AG08396 (cell line): ENCODE data around the gene CDH13.

Experiments used
- DNase-seq: peaks from one replicate; pipeline ENCODE4 v3.0.0; 2012; ENCODE audit warnings: low spot score, mixed read lengths

CDH13 gene

DNA sequence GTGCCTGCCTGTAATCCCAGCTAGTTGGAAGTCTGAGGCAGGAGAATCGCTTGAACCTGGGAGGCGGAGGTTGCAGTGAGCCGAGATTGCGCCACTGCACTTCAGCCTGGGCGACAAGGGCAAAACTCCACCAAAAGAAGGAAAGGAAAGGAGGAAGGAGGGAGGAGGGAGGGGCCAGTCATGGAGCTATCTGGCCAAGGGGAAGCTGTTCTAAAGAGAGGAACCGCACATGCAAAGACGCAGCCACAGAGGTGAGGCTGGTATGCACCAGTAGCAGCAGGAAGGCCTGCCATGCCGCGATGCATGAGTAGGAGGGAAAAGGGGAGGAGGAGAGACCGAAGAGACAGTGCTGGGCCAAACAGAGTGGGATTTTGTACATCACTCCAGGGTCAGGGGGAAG lies 1216.9 kb downstream of the CDH13 start:
- no peak for DNase-seq

DNA sequence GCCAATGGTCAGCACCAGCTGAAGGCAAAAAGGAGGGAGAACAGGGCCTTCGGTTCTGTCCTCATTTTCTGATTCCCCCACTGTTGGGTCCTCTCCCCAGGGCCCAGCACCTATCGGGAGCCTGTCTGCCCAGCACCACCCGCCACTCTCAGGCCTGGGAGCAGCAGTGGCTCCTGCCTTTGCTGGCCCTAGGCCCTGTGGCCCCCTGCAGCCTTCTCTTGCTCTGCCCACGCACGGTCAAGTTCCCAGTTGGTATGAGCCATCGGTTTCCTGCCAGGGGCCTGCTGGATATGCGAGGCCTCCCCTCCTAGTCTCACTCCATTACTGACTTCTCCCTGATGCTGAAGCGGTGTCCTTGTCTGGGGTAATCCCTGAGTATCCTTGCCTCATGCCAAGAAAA lies 1218.5 kb downstream of the CDH13 start:
- no peak for DNase-seq

DNA sequence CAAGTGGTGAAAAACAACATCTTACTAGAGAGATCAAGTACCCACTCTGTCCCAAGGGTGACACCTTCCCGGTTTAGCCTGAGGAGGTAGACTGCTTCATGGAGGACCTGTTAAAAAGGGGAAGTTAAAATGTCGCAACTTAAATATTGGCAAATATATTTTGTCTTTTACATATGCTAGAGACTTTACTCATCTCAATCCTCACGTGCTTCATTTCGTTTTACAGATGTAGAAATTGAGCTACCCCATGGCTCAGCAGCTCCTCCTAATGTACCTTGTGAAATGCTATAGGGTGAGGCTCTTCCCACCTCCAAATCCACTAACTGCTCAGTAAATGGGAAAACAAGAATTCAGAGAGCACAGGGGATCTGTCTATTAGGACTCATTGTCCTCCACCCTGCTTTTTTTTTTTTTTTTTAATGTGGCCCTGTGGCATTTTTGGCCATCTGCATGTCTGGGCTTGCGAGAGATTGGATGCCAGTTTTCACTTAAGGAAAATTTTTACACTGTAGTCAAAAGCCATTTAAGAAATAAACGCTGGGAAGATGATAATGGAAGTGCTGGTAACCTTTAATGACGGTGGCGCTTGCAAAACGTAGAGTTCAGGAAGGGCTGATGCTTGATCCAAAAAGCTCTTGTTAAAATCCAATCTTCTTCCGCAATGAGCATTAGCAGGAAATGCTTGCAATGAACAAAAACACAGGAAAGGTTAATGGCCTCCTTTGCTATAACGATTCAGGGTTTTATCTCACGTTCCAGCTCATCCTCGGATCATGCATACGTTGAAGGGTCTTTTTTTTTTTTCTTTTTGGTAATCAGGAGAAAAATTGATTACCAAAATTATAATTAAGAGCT lies 1220.8 kb downstream of the CDH13 start:
- DNase-seq, result no peak

DNA sequence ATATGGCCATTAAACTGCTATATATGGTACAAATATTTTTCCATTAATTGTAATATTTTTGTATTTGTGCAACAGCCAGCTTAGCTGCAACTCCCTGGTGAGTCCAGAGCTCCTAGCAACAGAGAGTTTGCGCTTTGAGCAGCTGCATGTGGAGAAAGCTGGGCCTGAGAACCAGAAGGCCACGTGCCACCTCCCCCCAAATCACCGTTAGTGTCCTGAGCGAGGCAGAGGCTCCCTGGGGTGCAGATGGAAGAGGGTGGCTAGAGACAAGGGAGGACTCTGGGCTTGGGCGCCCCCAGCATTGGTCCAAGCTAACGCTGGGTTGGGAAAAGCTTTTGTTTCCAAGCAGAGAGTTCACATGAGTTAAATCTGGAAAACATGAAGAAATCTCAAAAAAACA lies 1222.7 kb downstream of the CDH13 start:
- no peak for DNase-seq
